ENCODE measurements around the gene MAML3. TPM values are rescaled to one million over a fixed set of nuclear protein-coding genes. Genes with fewer than 3 reads are reported as not detected.

MAML3 gene
- total and polyA plus RNA-seq, 2 experiments from 2014 or later = 1.7 to 6.5 TPM

GRCh38 chr4:139694522-139695107, 459.4 kb downstream of the MAML3 start:
- no peaks in the 10 kb centered on the region for H3K9me3 Mint-ChIP-seq
- H3K4me1 ChIP-seq (ENCODE audit: insufficient read depth) = no peaks in the 10 kb centered on the region
- no peak overlapping the region for H3K27ac ChIP-seq (ENCODE audit: low read depth)
- peaks cover 3% of the 10 kb centered on the region for H3K27me3 Mint-ChIP-seq (ENCODE audit: insufficient read depth, low read depth, poor library complexity)
- H3K79me2 ChIP-seq (replicated peaks; ENCODE audit: insufficient read depth) = no peaks in the 10 kb centered on the region
- H3K36me3 ChIP-seq (ENCODE audit: insufficient read depth) = no peaks in the 10 kb centered on the region
- H4K20me1 ChIP-seq (replicated peaks; ENCODE audit: insufficient read depth) = no peaks in the 10 kb centered on the region
- H3F3A ChIP-seq (replicated peaks; ENCODE audit: low read depth) = no peaks in the 10 kb centered on the region
- no peaks in the 10 kb centered on the region for H3K27me3 ChIP-seq (ENCODE audit: insufficient read depth)
- no peaks in the 10 kb centered on the region for H3K9me2 ChIP-seq (ENCODE audit: insufficient read depth)
- no peak overlapping the region for H3K4me3 ChIP-seq
- no peak overlapping the region for H3K4me3 Mint-ChIP-seq
- ATAC-seq (no peak), DNase-seq (ENCODE audit: low spot score) (no peak)
- no peak overlapping the region for H2AFZ ChIP-seq
- no peaks in the 10 kb centered on the region for H3K36me3 Mint-ChIP-seq (ENCODE audit: low read depth)
- TF ChIP-seq ZNF462 (CRISPR knock-in tag; IDR thresholded peaks at IDR 0.05) (no peak), ETS1 (IDR thresholded peaks at IDR 0.05) (no peak), ZNF114 (CRISPR knock-in tag; IDR thresholded peaks at IDR 0.05) (no peak), JUNB (IDR thresholded peaks at IDR 0.05; ENCODE audit: unreplicated experiment) (no peak), NANOG (IDR thresholded peaks at IDR 0.05; ENCODE audit: borderline replicate concordance) (no peak)
- H3K4me1 Mint-ChIP-seq = no peaks in the 10 kb centered on the region
- no peak overlapping the region for H3K4me2 ChIP-seq
- no peak overlapping the region for H3K27ac Mint-ChIP-seq
